AG04450 (cell line): Measurements from ENCODE around the gene MRGPRE. TPM values are rescaled to one million over a fixed set of nuclear protein-coding genes. Genes with fewer than 3 reads are reported as not detected.

Experiments used
- CTCF ChIA-PET: fragments of 300-600, 350-600 bp; formaldehyde crosslinking; extraction: SDS; loops from one replicate; lab custom pipeline; 2022; ENCODE audit warnings: antibody characterized with exemption, inconsistent platforms; lab: Charles Lee
- POLR2A ChIA-PET: fragments of 350-600 bp; formaldehyde crosslinking; extraction: SDS; loops from one replicate; lab custom pipeline; 2021; ENCODE audit warnings: antibody characterized with exemption, inconsistent platforms; lab: Yijun Ruan, JAX
- DNase-seq: peaks from one replicate; pipeline ENCODE4 v3.0.0-alpha.2; 2011; ENCODE audit warnings: low read depth, low spot score
- H3K27ac ChIP-seq: one replicate; pipeline ENCODE4 v1.5.1; 2012; ENCODE audit warnings: low read depth, low read length, control low read depth
- H3K27me3 ChIP-seq: one replicate; pipeline ENCODE4 v1.6.0; 2012; ENCODE audit warnings: low read length; ENCODE audit not compliant: control insufficient read depth, insufficient read depth
- H3K4me3 ChIP-seq: 2 replicates; pipeline ENCODE4 v1.5.1; 2011; ENCODE audit warnings: mild to moderate bottlenecking, low read depth, low read length, control low read depth
- H3K9me3 ChIP-seq: 2 replicates; pipeline ENCODE4 v1.5.1; 2012; ENCODE audit warnings: low read length; ENCODE audit not compliant: control insufficient read depth, insufficient read depth
- CTCF ChIP-seq: IDR thresholded peaks from 2 replicates; pipeline ENCODE4 v1.5.1; 2011; ENCODE audit warnings: low read depth, low read length, control low read depth, inconsistent platforms
- polyA plus RNA-seq: library from polyadenylated mRNA; depleted of rRNA; stranded (reverse); fragments of >200 nt; gene quantifications from 2 replicates; pipeline ENCODE4 v1.2.3, GENCODE V29; 2011

Gene MRGPRE
- polyA plus RNA-seq, 1 experiment, result not detected

- peaks cover 54% of the 10 kb centered on the region for H3K27me3 ChIP-seq
- no peak for TF ChIP-seq CTCF
- peaks cover 4% of the 10 kb centered on the region; the same call in 1 of the 2 replicates for H3K9me3 ChIP-seq
- H3K4me3 ChIP-seq, result no peak overlapping the region
- ChIA-PET CTCF (no interaction called here), POLR2A (no interaction called here)
- H3K27ac ChIP-seq, result no peak overlapping the region
- DNase-seq, result no peak
These were observed 7.7 kb downstream of the MRGPRE start for GRCh38 chr11:3224401-3225057.

- Histone ChIP-seq H3K4me3 (no peak overlapping the region), H3K27me3 (peaks cover 60% of the 10 kb centered on the region), H3K27ac (no peak overlapping the region), H3K9me3 (peaks cover 4% of the 10 kb centered on the region; the same call in 1 of the 2 replicates)
- no peak for DNase-seq
- ChIA-PET POLR2A (no interaction called here), CTCF (interaction anchor here (0.6 kb wide), 1 partner anchor 294 kb away, joined by 3 read pairs; no protein-coding TSS in a partner anchor)
- no peak for TF ChIP-seq CTCF
These were observed 8.3 kb downstream of the MRGPRE start for GRCh38 chr11:3223932-3224381.

GRCh38 chr11:3222941-3223915, 9.0 kb downstream of the MRGPRE start:
- H3K9me3 ChIP-seq, result peaks cover 2% of the 10 kb centered on the region; the same call in 1 of the 2 replicates
- POLR2A ChIA-PET, result no interaction called here
- TF ChIP-seq CTCF, result no peak
- peaks cover 64% of the 10 kb centered on the region for H3K27me3 ChIP-seq
- H3K27ac ChIP-seq, result no peak overlapping the region
- no peak overlapping the region for H3K4me3 ChIP-seq
- CTCF ChIA-PET, result interaction anchor here (0.6 kb wide), 1 partner anchor 293 kb away, joined by 3 read pairs; no protein-coding TSS in a partner anchor
- no peak for DNase-seq

GRCh38 chr11:3222003-3222855, 10.0 kb downstream of the MRGPRE start:
- POLR2A ChIA-PET, result no interaction called here
- no peak overlapping the region for H3K27ac ChIP-seq
- no peak overlapping the region for H3K4me3 ChIP-seq
- no peak for DNase-seq
- no peaks in the 10 kb centered on the region; the same call in 1 of the 2 replicates for H3K9me3 ChIP-seq
- CTCF ChIA-PET, result interaction anchor here (0.7 kb wide), 1 partner anchor 131 kb away, joined by 4 read pairs; no protein-coding TSS in a partner anchor
- peaks cover 67% of the 10 kb centered on the region for H3K27me3 ChIP-seq
- TF ChIP-seq CTCF, result no peak
